Stimulated activated CD8-positive, alpha-beta memory T cell treated with anti-CD3 and anti-CD28 coated beads, Interleukin-12 subunit alpha, Interleukin-12 subunit beta, amount 100 ng/mL, for 24 hours (primary cell): ENCODE measurements around the gene SOCS4.
A peak's percentile ranks its signal among the peaks of the same experiment; 100 is the strongest.

Experiments used
- DNase-seq: peaks from one replicate; pipeline ENCODE4 v3.0.0-alpha.2; 2020; ENCODE audit errors: extremely low read depth

The SOCS4 gene

DNA sequence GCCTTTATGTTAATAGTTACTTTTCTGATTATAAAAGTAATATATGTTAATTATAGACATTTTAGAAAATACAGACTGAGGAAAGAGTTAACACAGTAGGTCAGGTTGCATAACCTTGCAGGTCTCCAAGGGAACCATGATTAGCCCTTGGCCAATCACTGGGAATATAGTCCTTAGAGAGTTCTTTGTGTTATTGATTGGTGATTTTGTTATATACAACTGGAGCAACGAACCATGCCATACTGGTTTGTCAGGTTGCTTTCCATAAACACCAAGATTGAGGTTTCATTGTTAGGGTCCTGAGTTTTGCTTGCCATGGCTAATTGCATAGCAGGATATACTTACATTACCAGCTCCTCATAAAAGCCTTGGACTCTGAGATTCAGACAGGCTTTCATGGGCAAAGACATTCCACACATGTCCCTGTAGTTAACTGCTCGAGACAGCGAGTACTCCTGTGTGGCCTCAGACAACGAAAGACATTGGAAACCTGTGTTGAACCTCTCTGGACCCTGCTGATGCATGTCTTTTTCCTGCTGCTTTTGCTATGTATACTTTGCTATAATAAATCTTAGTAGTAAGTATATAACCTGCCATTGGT, 58.1 kb downstream of the SOCS4 start:
- no peak for DNase-seq

DNA sequence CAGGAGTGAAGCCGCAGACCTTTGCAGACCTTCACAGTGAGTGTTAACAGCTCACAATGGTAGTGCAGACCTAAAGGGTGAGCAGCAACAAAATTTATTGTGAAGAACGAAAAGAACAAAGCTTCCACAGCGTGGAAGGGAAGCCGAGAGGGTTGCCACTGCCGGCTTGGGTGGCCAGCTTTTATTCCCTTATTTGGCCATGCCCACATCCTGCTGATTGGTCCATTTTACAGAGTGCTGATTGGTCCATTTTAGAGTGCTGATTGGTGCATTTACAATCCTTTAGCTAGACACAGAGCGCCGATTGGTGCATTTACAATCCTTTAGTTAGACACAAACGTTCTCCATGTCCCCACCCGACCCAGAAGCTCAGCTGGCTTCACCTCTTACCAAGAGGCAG, 59.9 kb downstream of the SOCS4 start:
- DNase-seq = no peak

DNA sequence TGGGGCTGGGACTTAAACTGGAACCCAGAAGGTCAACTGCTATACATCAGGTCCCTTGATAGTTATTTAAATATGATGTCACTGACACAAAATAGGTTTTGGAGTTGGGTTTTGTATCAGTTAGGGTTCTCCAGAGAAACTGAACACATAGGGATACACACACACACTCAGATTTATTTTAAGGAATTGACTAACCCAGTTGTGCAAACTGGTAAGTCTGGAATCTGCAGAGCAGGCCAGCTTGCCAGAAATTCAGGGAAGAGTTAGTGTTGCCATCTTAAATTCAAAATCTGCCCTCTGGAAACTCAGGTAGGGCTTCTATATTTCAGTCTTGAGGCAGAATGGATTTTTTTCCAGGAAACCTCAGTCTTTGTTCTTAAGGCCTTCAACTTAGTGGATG, 61.3 kb downstream of the SOCS4 start:
- no peak for DNase-seq

DNA sequence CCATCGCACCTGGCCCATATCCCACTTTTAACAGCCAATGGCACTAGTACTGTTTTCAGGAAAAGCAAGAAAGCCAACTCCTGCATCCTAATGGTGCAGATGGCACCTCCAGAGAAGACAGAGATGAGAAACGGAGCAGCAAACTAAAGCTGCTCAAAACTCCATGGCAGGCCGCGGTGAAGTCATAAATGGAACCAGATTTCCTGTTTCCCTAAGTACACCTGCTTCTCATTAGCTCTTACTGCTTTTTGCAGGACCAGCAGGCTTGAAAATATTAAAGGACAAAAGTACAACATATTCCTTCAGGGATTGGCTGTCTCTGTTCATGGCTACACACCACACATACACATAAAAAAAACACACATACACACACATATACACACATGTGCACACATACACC, 65.3 kb downstream of the SOCS4 start:
- no peak for DNase-seq

GRCh38 chr14:55094292-55095157, 67.5 kb downstream of the SOCS4 start:
- DNase-seq = no peak

- DNase-seq = peak; percentile 21
Measured at GRCh38 chr14:55097881-55098560, 71.0 kb downstream of the SOCS4 start.

GRCh38 chr14:55098561-55098898, 71.5 kb downstream of the SOCS4 start:
- no peak for DNase-seq
